ENCODE measurements around the gene PSMD11.
"Not testable (repeated sequence)": the region's sequence is repeated elsewhere in the genome, so short reads cannot be mapped to it uniquely, and the experiment has no call there.

GRCh38 chr17:32524553-32524880, 80.2 kb downstream of the PSMD11 start:
- TF ChIP-seq CTCF (IDR thresholded peaks at IDR 0.05; ENCODE audit: low read length); EZH2 (IDR thresholded peaks at IDR 0.05; ENCODE audit: borderline replicate concordance, low read length): not testable (repeated sequence)

Data from OCI-LY1 (cell line).